Activated CD8-positive, alpha-beta T cell treated with anti-CD3 and anti-CD28 coated beads for 36 hours (primary cell): ENCODE measurements around the gene KLHDC8B. TPM values are rescaled to one million over a fixed set of nuclear protein-coding genes. Genes with fewer than 3 reads are reported as not detected.

Experiments
- ATAC-seq: fragments of 200-7000 bp; cut with Tn5 transposase; one replicate; pipeline ENCODE4 v1.10.0; 2021; ENCODE audit warnings: mild to moderate bottlenecking, moderate library complexity
- CTCF ChIA-PET: fragments of 350-600 bp; sonication (Branson Sonifier 250); formaldehyde crosslinking; loops from one replicate; lab custom pipeline; 2021; ENCODE audit warnings: antibody characterized with exemption; lab: Charles Lee
- POLR2A ChIA-PET: fragments of 350-600 bp; sonication (Branson Sonifier 250); formaldehyde crosslinking; loops from one replicate; lab custom pipeline; 2021; ENCODE audit warnings: antibody characterized with exemption; lab: Charles Lee
- DNase-seq: peaks from one replicate; pipeline ENCODE4 v3.0.0-alpha.2; 2020
- H3K27ac Mint-ChIP-seq: one replicate; pipeline ENCODE4 v1.8.0; 2021; ENCODE audit warnings: mild to moderate bottlenecking, mixed read lengths
- H3K27me3 Mint-ChIP-seq: one replicate; pipeline ENCODE4 v1.8.0; 2021; ENCODE audit warnings: mixed read lengths
- H3K36me3 Mint-ChIP-seq: one replicate; pipeline ENCODE4 v1.8.0; 2021; ENCODE audit warnings: low read depth, mixed read lengths
- H3K4me1 Mint-ChIP-seq: one replicate; pipeline ENCODE4 v1.8.0; 2021; ENCODE audit warnings: low read depth, mixed read lengths
- H3K4me3 Mint-ChIP-seq: one replicate; pipeline ENCODE4 v1.8.0; 2021; ENCODE audit warnings: mild to moderate bottlenecking, moderate library complexity, mixed read lengths
- H3K9me3 Mint-ChIP-seq: one replicate; pipeline ENCODE4 v1.8.0; 2021; ENCODE audit warnings: mixed read lengths
- CTCF ChIP-seq: fragments of 200-600 bp; IDR thresholded peaks from one replicate; pipeline ENCODE4 v1.8.0; 2022; ENCODE audit warnings: antibody characterized with exemption, mild to moderate bottlenecking
- intact Hi-C: fragments of 100-400 bp; cut with micrococcal nuclease; formaldehyde crosslinking; loops from one replicate; pipeline ENCODE4 v1.10.0; 2022
- total RNA-seq, 2 experiments: library from RNA; stranded (reverse); gene quantifications; one replicate each; pipeline ENCODE4 v1.2.3, GENCODE V29; 2021

The KLHDC8B gene
- total RNA-seq, 2 experiments from 2014 or later = 1.3 to 2.2 TPM

GRCh38 chr3:49140080-49140479 lies 31.3 kb upstream of the KLHDC8B start:
- ChIA-PET CTCF (no interaction called here), POLR2A (no interaction called here)
- no peak for DNase-seq
- H3K4me1 Mint-ChIP-seq = no peaks in the 10 kb centered on the region
- intact Hi-C loops = no loop called here
- H3K4me3 Mint-ChIP-seq = no peak overlapping the region
- no peak for TF ChIP-seq CTCF
- no peak overlapping the region for H3K27ac Mint-ChIP-seq
- H3K9me3 Mint-ChIP-seq = peaks cover 2% of the 10 kb centered on the region
- ATAC-seq = no peak
- H3K36me3 Mint-ChIP-seq = no peaks in the 10 kb centered on the region
- H3K27me3 Mint-ChIP-seq = peaks cover 3% of the 10 kb centered on the region

- DNase-seq = no peak
- Mint-ChIP-seq H3K27ac (no peak overlapping the region), H3K36me3 (no peaks in the 10 kb centered on the region), H3K9me3 (no peaks in the 10 kb centered on the region), H3K27me3 (no peaks in the 10 kb centered on the region), H3K4me3 (no peak overlapping the region), H3K4me1 (no peaks in the 10 kb centered on the region)
- ATAC-seq = no peak
- TF ChIP-seq CTCF = no peak
- ChIA-PET POLR2A (interaction anchor here (0.7 kb wide), 1 partner anchor 118 kb away, joined by 3 read pairs; no protein-coding TSS in a partner anchor), CTCF (no interaction called here)
- intact Hi-C loops = no loop called here
Observed at GRCh38 chr3:49148159-49148558, 23.2 kb upstream of the KLHDC8B start.

- intact Hi-C loops = no loop called here
- H3K27ac Mint-ChIP-seq = no peak overlapping the region
- H3K27me3 Mint-ChIP-seq = no peaks in the 10 kb centered on the region
- H3K36me3 Mint-ChIP-seq = no peaks in the 10 kb centered on the region
- DNase-seq (no peak), ATAC-seq (no peak)
- no peaks in the 10 kb centered on the region for H3K9me3 Mint-ChIP-seq
- no peaks in the 10 kb centered on the region for H3K4me1 Mint-ChIP-seq
- no peak overlapping the region for H3K4me3 Mint-ChIP-seq
- CTCF ChIA-PET = no interaction called here
- no peak for TF ChIP-seq CTCF
- POLR2A ChIA-PET = no interaction called here
Observed at GRCh38 chr3:49151610-49152009, 19.8 kb upstream of the KLHDC8B start.

- no peaks in the 10 kb centered on the region for H3K4me1 Mint-ChIP-seq
- no peak overlapping the region for H3K4me3 Mint-ChIP-seq
- ChIA-PET CTCF (interaction anchor here (1.4 kb wide), 1 partner anchor 165 kb away, joined by 5 read pairs; no protein-coding TSS in a partner anchor), POLR2A (interaction anchor here (1.0 kb wide), 1 partner anchor 125 kb away, joined by 3 read pairs; no protein-coding TSS in a partner anchor)
- H3K27me3 Mint-ChIP-seq = no peaks in the 10 kb centered on the region
- intact Hi-C loops = no loop called here
- no peak for TF ChIP-seq CTCF
- H3K27ac Mint-ChIP-seq = no peak overlapping the region
- no peak for DNase-seq
- H3K9me3 Mint-ChIP-seq = no peaks in the 10 kb centered on the region
- ATAC-seq = no peak
- H3K36me3 Mint-ChIP-seq = no peaks in the 10 kb centered on the region
Observed at GRCh38 chr3:49153349-49153912, 18.0 kb upstream of the KLHDC8B start.

- DNase-seq (no peak), ATAC-seq (no peak)
- no peaks in the 10 kb centered on the region for H3K27me3 Mint-ChIP-seq
- TF ChIP-seq CTCF = no peak
- H3K4me3 Mint-ChIP-seq = no peak overlapping the region
- H3K4me1 Mint-ChIP-seq = peaks cover 12% of the 10 kb centered on the region
- peaks cover 2% of the 10 kb centered on the region for H3K36me3 Mint-ChIP-seq
- ChIA-PET CTCF (interaction anchor here (1.2 to 2.7 kb wide), 7 partner anchors 11 to 169 kb away, joined by 3 to 17 read pairs (median 5); partner anchors contain the start of genes KLHDC8B, QRICH1 and USP19), POLR2A (interaction anchor here (2.9 kb wide), 1 partner anchor 64 kb away, joined by 14 read pairs; the partner anchor contains the start of gene QRICH1)
- intact Hi-C loops = no loop called here
- no peaks in the 10 kb centered on the region for H3K9me3 Mint-ChIP-seq
- no peak overlapping the region for H3K27ac Mint-ChIP-seq
Observed at GRCh38 chr3:49157289-49157688, 14.1 kb upstream of the KLHDC8B start.
